Activated CD4-positive, alpha-beta T cell treated with anti-CD3 and anti-CD28 coated beads for 24 hours (primary cell): ENCODE results near the gene RIMBP2.
"Not testable (repeated sequence)": the region's sequence is repeated elsewhere in the genome, so short reads cannot be mapped to it uniquely, and the experiment has no call there.

Experiments
- DNase-seq, 2 donors: peaks; one replicate each; pipeline ENCODE4 v3.0.0-alpha.2; 2020; ENCODE audit warnings: low read depth in 2 of 2

Gene RIMBP2, protein sequence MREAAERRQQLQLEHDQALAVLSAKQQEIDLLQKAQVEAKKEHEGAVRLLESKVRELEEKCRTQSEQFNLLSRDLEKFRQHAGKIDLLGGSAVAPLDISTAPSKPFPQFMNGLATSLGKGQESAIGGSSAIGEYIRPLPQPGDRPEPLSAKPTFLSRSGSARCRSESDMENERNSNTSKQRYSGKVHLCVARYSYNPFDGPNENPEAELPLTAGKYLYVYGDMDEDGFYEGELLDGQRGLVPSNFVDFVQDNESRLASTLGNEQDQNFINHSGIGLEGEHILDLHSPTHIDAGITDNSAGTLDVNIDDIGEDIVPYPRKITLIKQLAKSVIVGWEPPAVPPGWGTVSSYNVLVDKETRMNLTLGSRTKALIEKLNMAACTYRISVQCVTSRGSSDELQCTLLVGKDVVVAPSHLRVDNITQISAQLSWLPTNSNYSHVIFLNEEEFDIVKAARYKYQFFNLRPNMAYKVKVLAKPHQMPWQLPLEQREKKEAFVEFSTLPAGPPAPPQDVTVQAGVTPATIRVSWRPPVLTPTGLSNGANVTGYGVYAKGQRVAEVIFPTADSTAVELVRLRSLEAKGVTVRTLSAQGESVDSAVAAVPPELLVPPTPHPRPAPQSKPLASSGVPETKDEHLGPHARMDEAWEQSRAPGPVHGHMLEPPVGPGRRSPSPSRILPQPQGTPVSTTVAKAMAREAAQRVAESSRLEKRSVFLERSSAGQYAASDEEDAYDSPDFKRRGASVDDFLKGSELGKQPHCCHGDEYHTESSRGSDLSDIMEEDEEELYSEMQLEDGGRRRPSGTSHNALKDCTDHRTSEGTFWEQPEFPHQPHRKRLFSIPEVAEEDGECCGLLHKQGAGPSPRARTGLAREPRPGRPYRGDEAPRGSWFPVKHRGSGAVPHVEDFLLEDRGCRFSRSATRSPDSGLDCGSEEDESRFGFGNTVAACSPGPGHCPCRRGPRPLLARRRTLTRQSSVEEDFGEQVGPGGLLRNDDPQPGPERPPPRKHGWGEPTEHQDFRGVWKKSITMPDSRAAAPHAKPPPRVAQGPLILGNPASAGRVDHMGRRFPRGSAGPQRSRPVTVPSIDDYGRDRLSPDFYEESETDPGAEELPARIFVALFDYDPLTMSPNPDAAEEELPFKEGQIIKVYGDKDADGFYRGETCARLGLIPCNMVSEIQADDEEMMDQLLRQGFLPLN (N-terminal part only)

DNA sequence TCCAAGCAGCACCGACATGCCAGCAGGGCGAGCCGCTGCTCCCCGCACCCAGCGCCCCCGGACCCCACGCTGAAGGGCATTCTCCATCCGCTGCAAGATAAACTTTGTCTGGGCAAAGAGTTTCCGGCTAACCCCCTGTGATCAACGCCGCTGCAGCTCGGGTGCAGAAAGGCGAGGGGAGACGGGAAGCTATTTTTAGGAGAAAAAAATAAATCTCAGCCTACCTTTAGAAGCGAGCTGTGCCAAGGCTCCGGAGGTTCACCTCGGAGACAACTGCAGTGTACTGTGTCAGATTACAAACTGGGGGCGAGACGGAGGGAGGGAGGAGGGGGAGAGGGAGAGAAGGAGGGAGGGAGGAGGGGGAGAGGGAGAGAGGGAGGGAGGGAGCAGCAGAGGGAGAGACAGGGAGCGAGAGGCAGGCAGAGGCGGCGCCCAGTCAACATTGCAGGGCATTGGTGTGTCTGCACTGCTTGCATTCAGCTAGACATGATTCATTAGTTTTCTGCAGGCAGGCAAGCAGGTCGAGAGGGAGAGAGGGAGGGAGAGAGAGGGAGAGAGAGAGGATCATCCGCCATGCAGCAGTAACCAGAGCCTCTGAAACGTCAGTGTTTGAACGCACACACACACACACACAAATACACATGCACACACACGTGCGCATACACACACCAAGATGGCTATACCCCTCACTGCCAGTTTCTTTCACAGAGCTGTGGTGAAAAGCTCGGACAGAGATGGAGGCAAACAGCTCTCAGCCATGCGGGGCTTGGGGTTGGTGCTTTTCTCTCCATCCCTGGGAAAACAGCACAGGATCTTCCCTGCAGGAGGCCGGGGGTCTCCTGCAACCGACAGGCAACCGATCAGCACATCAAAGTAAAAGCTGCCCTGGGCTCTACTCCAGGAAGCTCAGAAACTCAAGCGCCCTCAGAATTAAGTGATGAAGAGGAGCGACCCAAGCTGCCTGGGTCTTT lies at the start of gene RIMBP2:
Gene RIMBP2, minus strand, starts transcription at position 302 of the 971 bp plus-strand sequence. CDS start 237,286 bp downstream, outside the sequence.
- no peak for DNase-seq

- DNase-seq: no peak
Measured at GRCh38 chr12:130765186-130765659, 49.1 kb upstream of the RIMBP2 start.

DNA sequence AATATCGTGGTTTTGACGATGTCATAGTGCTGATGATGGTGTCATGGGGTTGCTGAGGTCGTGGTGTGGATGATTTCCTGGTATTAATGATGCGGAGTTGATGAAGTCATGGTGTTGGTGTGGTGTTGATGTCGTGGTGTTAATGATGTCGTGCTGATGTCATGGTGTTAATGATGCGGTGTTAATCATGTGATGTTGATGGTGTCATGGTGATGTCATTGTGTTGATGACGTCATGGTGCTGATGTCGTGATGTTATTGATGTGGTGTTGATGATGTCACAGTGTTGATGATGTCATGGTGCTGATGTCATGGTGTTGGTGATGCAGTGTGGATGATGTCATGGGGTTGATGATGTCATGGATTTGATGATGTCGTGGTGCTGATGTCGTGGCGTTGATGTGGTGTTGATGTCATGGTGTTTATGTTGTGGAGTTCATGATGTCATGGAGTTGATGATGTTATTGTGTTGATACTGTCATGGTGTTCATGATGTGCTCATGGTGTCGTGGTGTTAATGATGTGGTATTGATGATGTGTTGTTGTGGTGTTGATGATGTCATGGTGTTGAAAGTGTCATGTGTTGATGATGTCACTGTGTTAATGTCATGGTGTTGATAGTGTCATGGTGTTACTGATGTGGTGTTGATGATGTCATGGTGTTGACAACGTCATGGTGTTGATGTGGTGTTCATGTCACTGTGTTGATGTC lies 48.5 kb upstream of the RIMBP2 start:
- DNase-seq: no peak

- no peak for DNase-seq
Measured at GRCh38 chr12:130764073-130764472, 48.0 kb upstream of the RIMBP2 start.

DNA sequence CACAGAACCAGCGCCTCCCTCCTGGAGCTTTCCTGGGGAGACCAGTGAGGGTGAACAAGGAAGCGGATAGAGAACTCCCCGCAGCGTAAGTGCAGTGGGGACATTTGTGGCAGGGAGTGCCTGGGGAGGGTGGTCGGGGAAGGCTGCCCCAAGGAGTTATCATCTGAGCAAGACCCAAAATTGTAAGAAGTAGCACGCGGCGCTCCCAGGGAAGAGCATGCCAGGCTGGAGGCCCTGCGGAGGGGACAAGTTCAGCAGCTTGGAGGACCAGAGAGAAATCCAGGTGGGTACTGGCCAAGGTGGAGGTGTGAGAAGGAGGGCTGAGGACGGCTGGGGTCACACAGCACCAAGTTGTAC lies 46.2 kb upstream of the RIMBP2 start:
- no peak for DNase-seq

GRCh38 chr12:130761537-130762318 lies 45.6 kb upstream of the RIMBP2 start:
- peak; percentile 42 to 46 for DNase-seq

- DNase-seq: no peak
Measured at GRCh38 chr12:130754234-130754901, 38.3 kb upstream of the RIMBP2 start.

GRCh38 chr12:130752692-130753230 lies 36.7 kb upstream of the RIMBP2 start:
- DNase-seq: no peak

DNA sequence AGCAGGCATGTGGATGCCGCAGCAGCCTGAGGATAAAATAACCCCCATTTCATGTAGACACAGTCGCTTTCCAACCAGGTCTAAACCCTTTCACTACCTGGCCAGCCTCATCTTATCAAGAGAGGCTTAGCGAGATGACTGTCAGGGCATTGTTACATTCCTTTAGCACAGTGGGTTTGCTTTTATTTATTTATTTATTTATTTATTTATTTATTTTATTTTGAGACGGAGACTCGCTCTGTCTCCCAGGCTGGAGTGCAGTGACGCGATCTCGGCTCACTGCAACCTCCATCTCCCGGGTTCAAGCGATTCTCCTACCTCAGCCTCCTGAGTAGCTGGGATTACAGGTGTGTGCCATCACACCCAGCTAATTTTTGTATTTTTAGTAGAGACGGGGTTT lies 35.9 kb upstream of the RIMBP2 start:
- DNase-seq: not testable (repeated sequence)

- DNase-seq: no peak
Measured at GRCh38 chr12:130748786-130749185, 32.7 kb upstream of the RIMBP2 start.

GRCh38 chr12:130747867-130748740 lies 32.0 kb upstream of the RIMBP2 start:
- DNase-seq: peak; percentile 64 to 74

DNA sequence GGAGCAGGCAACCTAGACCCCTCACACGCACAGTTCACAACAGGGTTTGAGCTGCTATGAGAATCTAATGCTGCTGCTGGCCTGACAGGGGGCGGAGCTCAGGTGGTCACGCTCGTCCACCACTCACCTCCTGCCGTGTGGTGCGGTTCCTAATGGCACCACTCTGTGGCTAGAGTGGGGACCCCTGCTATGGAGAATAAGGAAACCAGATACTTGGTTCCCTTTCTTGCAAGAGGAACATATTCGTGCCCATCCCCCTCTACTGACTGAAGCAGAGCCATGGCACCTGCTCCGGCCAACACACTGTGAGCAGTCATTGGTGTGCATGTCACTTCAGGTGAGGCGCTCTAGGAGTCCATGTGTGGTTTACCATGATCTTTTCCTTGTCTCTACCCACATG lies 30.4 kb upstream of the RIMBP2 start:
- DNase-seq: no peak

DNA sequence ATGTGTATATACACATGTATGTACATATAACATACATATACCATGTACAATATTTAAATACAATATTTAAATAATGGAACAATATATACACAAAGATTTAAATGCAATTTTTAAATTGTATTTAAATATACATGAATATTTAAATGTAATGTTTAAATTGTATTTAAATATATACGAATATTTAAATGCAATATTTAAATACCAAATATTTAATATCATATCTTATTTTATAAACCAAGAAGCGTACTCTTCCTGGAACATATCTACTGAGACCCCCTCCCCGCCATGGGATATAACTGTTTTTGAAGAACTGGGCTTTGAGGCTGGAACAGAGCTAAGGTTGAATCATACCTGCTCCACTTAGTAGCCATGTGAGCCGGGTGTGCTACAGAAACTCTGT lies 29.8 kb upstream of the RIMBP2 start:
- DNase-seq: no peak

DNA sequence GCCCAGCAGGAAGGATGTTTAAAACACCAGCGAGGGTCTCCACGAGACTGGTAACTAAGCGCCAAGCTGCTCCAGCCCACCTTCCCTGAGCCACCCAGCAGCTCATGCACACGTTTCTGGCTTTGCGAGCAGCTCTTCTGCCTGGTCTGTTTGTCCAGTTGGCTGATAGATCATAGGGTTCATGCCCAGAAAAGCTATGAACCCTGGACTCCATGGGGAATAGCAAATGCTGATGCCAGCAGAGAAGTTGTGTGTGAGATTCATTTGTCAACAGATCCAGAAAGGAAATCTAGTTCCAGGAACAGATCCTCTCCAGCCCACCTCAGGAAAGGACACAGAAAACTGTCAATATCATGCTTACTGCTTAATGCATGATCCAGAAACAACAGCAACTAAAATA lies 28.2 kb upstream of the RIMBP2 start:
- no peak for DNase-seq

GRCh38 chr12:130743606-130744005 lies 27.5 kb upstream of the RIMBP2 start:
- no peak for DNase-seq

- no peak for DNase-seq
Measured at GRCh38 chr12:130743176-130743575, 27.1 kb upstream of the RIMBP2 start.

- DNase-seq: no peak
Measured at GRCh38 chr12:130742716-130743115, 26.6 kb upstream of the RIMBP2 start.

GRCh38 chr12:130742112-130742511 lies 26.0 kb upstream of the RIMBP2 start:
- no peak for DNase-seq
